Keratinocyte (primary cell): ENCODE measurements around the gene VTI1A. TPM values are rescaled to one million over a fixed set of nuclear protein-coding genes. Genes with fewer than 3 reads are reported as not detected.

Experiments used
- DNase-seq: peaks from one replicate; pipeline ENCODE4 v3.0.0-alpha.2; 2011; ENCODE audit warnings: low read depth, missing footprints, low spot score
- FAIRE-seq: peaks from 2 replicates; lab custom pipeline; 2011; peaks lifted over from hg19 to GRCh38; lab: Jason Lieb, UNC
- H2AFZ ChIP-seq: 2 replicates; pipeline ENCODE4 v1.6.0; 2012; ENCODE audit warnings: low read length, control low read depth, inconsistent platforms; ENCODE audit not compliant: control insufficient read depth
- H3K27ac ChIP-seq: 2 replicates; pipeline ENCODE4 v1.5.1; 2011; ENCODE audit warnings: low read length; ENCODE audit not compliant: control insufficient read depth, insufficient read depth
- H3K27me3 ChIP-seq: 3 replicates; pipeline ENCODE4 v1.6.0; 2011; ENCODE audit warnings: low read length; ENCODE audit not compliant: control insufficient read depth, insufficient read depth; ENCODE audit errors: extremely low read depth
- H3K36me3 ChIP-seq, 2 experiments: 2 replicates in 1 of 2; 3 replicates in 1 of 2; pipeline ENCODE4 v1.5.1; 2011; ENCODE audit warnings: low read length in 2 of 2, mild to moderate bottlenecking in 1 of 2; ENCODE audit not compliant: control insufficient read depth in 2 of 2, insufficient read depth in 2 of 2; ENCODE audit errors: extremely low read depth in 1 of 2
- H3K4me1 ChIP-seq: 3 replicates; pipeline ENCODE4 v1.5.1; 2011; ENCODE audit warnings: low read length; ENCODE audit not compliant: control insufficient read depth, insufficient read depth; ENCODE audit errors: extremely low read depth
- H3K4me2 ChIP-seq: 3 replicates; pipeline ENCODE4 v1.6.0; 2011; ENCODE audit warnings: low read depth, low read length; ENCODE audit not compliant: control insufficient read depth, insufficient read depth; ENCODE audit errors: extremely low read depth
- H3K4me3 ChIP-seq, 3 experiments: fragments of 200-600 bp in 1 of 3; sonication (generic) in 1 of 3; 2 replicates in 2 of 3; 3 replicates in 1 of 3; pipeline ENCODE4 v1.5.1; 2011 to 2016; ENCODE audit warnings: low read length in 3 of 3, mild to moderate bottlenecking in 3 of 3, control low read depth in 2 of 3, inconsistent platforms in 1 of 3, low read depth in 1 of 3, mixed read lengths in 1 of 3, mixed run types in 1 of 3, moderate library complexity in 1 of 3; ENCODE audit not compliant: control insufficient read depth in 2 of 3, insufficient read depth in 2 of 3; ENCODE audit errors: extremely low read depth in 1 of 3
- H3K79me2 ChIP-seq: 2 replicates; pipeline ENCODE4 v1.6.0; 2012; ENCODE audit warnings: low read length; ENCODE audit not compliant: control insufficient read depth, insufficient read depth
- H3K9ac ChIP-seq: 3 replicates; pipeline ENCODE4 v1.6.0; 2011; ENCODE audit warnings: low read length; ENCODE audit not compliant: control insufficient read depth, insufficient read depth; ENCODE audit errors: extremely low read depth
- H3K9me1 ChIP-seq: 3 replicates; pipeline ENCODE4 v1.6.0; 2011; ENCODE audit warnings: low read length; ENCODE audit not compliant: control insufficient read depth, insufficient read depth; ENCODE audit errors: extremely low read depth
- H3K9me3 ChIP-seq: 2 replicates; pipeline ENCODE4 v1.5.1; 2012; ENCODE audit warnings: low read depth, low read length; ENCODE audit not compliant: control insufficient read depth
- H4K20me1 ChIP-seq: 3 replicates; pipeline ENCODE4 v1.6.0; 2011; ENCODE audit warnings: low read length; ENCODE audit not compliant: control insufficient read depth, insufficient read depth; ENCODE audit errors: extremely low read depth
- CTCF ChIP-seq, 3 experiments: IDR thresholded peaks in 1 of 3; conservative IDR thresholded peaks in 1 of 3; optimal IDR thresholded peaks in 1 of 3; 2 replicates in 2 of 3; 3 replicates in 1 of 3; pipeline versions ENCODE3 to v1.5.1; 2011; ENCODE audit warnings: low read length in 3 of 3, mild to moderate bottlenecking in 3 of 3, moderate library complexity in 2 of 3, control low read depth in 1 of 3, inconsistent platforms in 1 of 3; ENCODE audit not compliant: insufficient read depth in 2 of 3; ENCODE audit errors: extremely low read depth in 1 of 3
- EZH2 ChIP-seq: IDR thresholded peaks from one replicate; pipeline ENCODE4 v1.6.1; 2012; ENCODE audit warnings: inconsistent platforms, mild to moderate bottlenecking, low read length, moderate library complexity
- dilution Hi-C: fragments of 300-500 bp; cut with MboI; formaldehyde crosslinking; loops from one replicate; pipeline ENCODE4 v1.7.0; 2020; ENCODE audit warnings: low sequenced_read_pairs; ENCODE audit not compliant: extremely low pct_ligation_motif_present
- polyA plus RNA-seq, 5 experiments: library from polyadenylated mRNA; depleted of rRNA in 3 of 5; stranded (reverse) in 3 of 5; stranded (forward) in 1 of 5; unstranded in 1 of 5; fragments of >200 nt; gene quantifications; 1 replicate in 1 of 5; 2 replicates in 3 of 5; 3 replicates in 1 of 5; pipeline versions ENCODE4 v1.2.1 to v1.2.3, GENCODE V29; 2011 to 2012; ENCODE audit warnings: missing spikeins in 2 of 5, low read depth in 1 of 5, low replicate concordance in 1 of 5

Gene VTI1A
- polyA plus RNA-seq, 1 donor (not counting 4 experiments of a cell fraction or from before 2014, with no cell fraction given) = 18.5 TPM

GRCh38 chr10:112429654-112430230 is 17.3 kb upstream of the VTI1A start:
- H2AFZ ChIP-seq = no peak overlapping the region
- no peak overlapping the region for H3K4me3 ChIP-seq
- H3K4me2 ChIP-seq = no peak overlapping the region
- no peaks in the 10 kb centered on the region for H3K79me2 ChIP-seq
- no peaks in the 10 kb centered on the region for H3K4me1 ChIP-seq
- H3K36me3 ChIP-seq = peaks cover 7 to 13% of the 10 kb centered on the region in 2 experiments
- TF ChIP-seq CTCF (optimal IDR thresholded peaks at IDR 0.05 in 1 of 3, IDR thresholded peaks at IDR 0.05 in 1 of 3, conservative IDR thresholded peaks at IDR 0.05 in 1 of 3; ENCODE audit: extremely low read depth in 1 of 3, insufficient read depth in 2 of 3, low read length in 3 of 3) (no peak), EZH2 (no peak)
- H3K27me3 ChIP-seq = no peaks in the 10 kb centered on the region
- no peaks in the 10 kb centered on the region for H3K9me1 ChIP-seq
- dilution Hi-C loops = no loop called here
- H3K27ac ChIP-seq = no peak overlapping the region
- H3K9ac ChIP-seq = no peak overlapping the region
- no peak for DNase-seq
- no peak for FAIRE-seq
- H3K9me3 ChIP-seq = no peaks in the 10 kb centered on the region
- no peaks in the 10 kb centered on the region for H4K20me1 ChIP-seq

GRCh38 chr10:112433136-112433535 is 13.9 kb upstream of the VTI1A start:
- Histone ChIP-seq H4K20me1 (no peaks in the 10 kb centered on the region), H3K27ac (no peak overlapping the region), H3K79me2 (no peaks in the 10 kb centered on the region), H3K4me3 (no peak overlapping the region), H3K9me3 (no peaks in the 10 kb centered on the region), H3K36me3 (peaks cover 12 to 14% of the 10 kb centered on the region in 2 experiments), H3K27me3 (no peaks in the 10 kb centered on the region), H3K9ac (no peak overlapping the region), H3K4me1 (no peaks in the 10 kb centered on the region), H3K4me2 (no peak overlapping the region), H2AFZ (no peak overlapping the region), H3K9me1 (no peaks in the 10 kb centered on the region)
- dilution Hi-C loops = no loop called here
- FAIRE-seq (no peak), DNase-seq (no peak)
- TF ChIP-seq EZH2 (no peak), CTCF (optimal IDR thresholded peaks at IDR 0.05 in 1 of 3, IDR thresholded peaks at IDR 0.05 in 1 of 3, conservative IDR thresholded peaks at IDR 0.05 in 1 of 3; ENCODE audit: extremely low read depth in 1 of 3, insufficient read depth in 2 of 3, low read length in 3 of 3) (no peak)
